ENCODE data around the gene GFI1.
"Not testable (repeated sequence)": the region's sequence is repeated elsewhere in the genome, so short reads cannot be mapped to it uniquely, and the experiment has no call there.

GFI1 gene

DNA sequence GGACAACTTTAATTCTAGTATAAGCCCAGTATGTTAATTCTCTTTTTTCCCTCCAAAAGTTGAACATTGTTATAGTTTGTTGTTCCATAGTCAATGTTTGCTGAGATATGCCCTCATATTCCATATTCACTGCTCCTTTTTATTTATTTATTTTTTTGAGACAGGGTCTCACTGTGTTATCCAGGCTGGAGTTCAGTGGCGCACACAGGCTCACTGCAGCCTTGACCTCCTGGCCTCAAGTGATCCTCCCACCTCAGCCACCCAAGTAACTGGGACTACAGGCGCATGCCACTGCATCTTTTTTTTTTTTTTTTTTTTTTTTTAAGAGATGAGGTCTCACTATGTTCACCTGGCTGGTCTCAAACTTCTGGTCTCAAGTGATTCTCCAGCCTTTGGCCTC, 38.7 kb downstream of the GFI1 start:
- H3K9me3 ChIP-seq (ENCODE audit: control insufficient read depth, low read depth, low read length) = no peaks in the 10 kb centered on the region
- H3K27me3 ChIP-seq (ENCODE audit: control insufficient read depth, insufficient read depth, low read length) = no peaks in the 10 kb centered on the region
- no peak overlapping the region for H3K27ac ChIP-seq (ENCODE audit: low read length)
- H3K4me1 ChIP-seq (ENCODE audit: control insufficient read depth, low read depth, low read length) = no peaks in the 10 kb centered on the region
- no peak overlapping the region for H3K9ac ChIP-seq (ENCODE audit: low read length)
- H3K4me3 ChIP-seq (ENCODE audit: low read length) = no peak overlapping the region
- H3K36me3 ChIP-seq (ENCODE audit: control insufficient read depth, low read depth, low read length) = no peaks in the 10 kb centered on the region

DNA sequence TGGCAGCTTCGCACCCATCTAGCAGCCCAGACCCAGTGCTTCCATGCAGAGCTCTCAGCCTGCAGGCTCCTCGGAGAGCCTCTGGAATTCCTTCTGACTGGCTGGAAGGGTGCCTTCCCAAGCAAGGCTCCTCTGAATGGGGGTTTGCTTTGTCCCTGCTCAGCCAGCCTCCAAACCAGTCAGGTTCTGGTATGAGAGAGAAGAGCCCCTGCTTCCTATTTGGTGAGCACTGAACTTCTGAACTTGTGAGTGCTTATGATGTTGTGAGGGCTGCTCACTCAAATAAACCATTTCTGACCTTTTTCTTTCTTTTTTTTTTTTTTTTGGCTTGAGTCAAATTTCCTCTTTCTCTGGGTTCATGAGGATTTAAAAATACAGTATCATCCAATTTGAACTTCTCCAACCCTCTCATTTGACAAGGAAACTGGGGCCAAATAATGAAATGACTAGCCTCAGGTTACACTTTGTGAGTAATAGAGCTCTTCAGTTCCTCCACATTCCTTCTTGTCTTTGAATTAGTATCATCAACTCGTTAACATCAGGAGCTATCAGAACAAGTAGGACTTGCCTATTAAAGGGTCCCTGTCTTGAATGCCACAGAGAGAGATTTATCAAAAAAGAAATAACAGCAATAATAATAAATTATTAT, 39.6 kb downstream of the GFI1 start:
- Histone ChIP-seq H3K27ac (ENCODE audit: low read length) (no peak overlapping the region), H3K27me3 (ENCODE audit: control insufficient read depth, insufficient read depth, low read length) (no peaks in the 10 kb centered on the region), H3K4me1 (ENCODE audit: control insufficient read depth, low read depth, low read length) (no peaks in the 10 kb centered on the region), H3K36me3 (ENCODE audit: control insufficient read depth, low read depth, low read length) (no peaks in the 10 kb centered on the region), H3K9ac (ENCODE audit: low read length) (no peak overlapping the region), H3K9me3 (ENCODE audit: control insufficient read depth, low read depth, low read length) (no peaks in the 10 kb centered on the region), H3K4me3 (ENCODE audit: low read length) (no peak overlapping the region)

DNA sequence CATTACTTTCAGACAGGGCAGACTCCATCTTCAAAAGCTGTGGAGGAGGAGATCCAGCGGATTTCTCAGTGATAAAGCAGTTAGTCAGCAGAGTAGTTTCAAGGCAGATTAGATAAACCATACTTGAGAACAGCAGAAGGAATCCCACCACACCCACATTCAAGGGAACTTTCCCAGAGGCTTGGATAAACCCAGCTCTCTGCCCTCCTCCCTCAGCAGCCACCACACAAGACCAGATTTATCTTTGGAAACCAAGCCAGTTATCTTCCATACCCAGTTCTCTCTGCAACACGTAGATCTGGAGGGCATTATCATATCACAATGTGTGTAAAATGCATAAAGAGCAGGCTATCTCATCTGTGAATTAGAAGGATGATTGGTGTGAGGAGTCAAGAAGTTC, 40.2 kb downstream of the GFI1 start:
- Histone ChIP-seq H3K4me1 (ENCODE audit: control insufficient read depth, low read depth, low read length) (peaks cover 6% of the 10 kb centered on the region), H3K27ac (ENCODE audit: low read length) (no peak overlapping the region), H3K36me3 (ENCODE audit: control insufficient read depth, low read depth, low read length) (no peaks in the 10 kb centered on the region), H3K9me3 (ENCODE audit: control insufficient read depth, low read depth, low read length) (no peaks in the 10 kb centered on the region), H3K9ac (ENCODE audit: low read length) (no peak overlapping the region), H3K4me3 (ENCODE audit: low read length) (no peak overlapping the region), H3K27me3 (ENCODE audit: control insufficient read depth, insufficient read depth, low read length) (no peaks in the 10 kb centered on the region)

DNA sequence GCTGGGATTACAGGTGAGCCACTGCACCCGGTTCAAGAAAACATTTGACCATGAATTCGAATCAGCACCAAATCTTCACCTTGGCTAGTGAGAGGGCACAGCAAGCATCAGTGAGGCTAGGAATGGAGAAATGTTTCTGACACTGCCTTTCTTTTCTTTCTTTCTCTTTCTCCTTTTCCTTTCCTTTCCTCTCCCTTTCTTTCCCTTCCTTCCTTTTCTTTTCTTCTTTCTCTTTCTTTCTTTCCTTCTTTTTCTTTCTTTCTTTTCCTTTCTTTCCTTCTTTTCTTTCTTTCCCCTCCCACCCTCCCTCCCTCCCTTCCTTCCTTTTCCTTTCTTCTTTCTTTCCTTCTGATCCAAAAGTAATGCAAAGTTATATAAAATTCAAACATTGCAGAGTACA, 40.9 kb downstream of the GFI1 start:
- H3K4me3 ChIP-seq (ENCODE audit: low read length) = no peak overlapping the region
- no peak overlapping the region for H3K9ac ChIP-seq (ENCODE audit: low read length)
- no peaks in the 10 kb centered on the region for H3K27me3 ChIP-seq (ENCODE audit: control insufficient read depth, insufficient read depth, low read length)
- H3K9me3 ChIP-seq (ENCODE audit: control insufficient read depth, low read depth, low read length) = no peaks in the 10 kb centered on the region
- peaks cover 9% of the 10 kb centered on the region for H3K4me1 ChIP-seq (ENCODE audit: control insufficient read depth, low read depth, low read length)
- no peaks in the 10 kb centered on the region for H3K36me3 ChIP-seq (ENCODE audit: control insufficient read depth, low read depth, low read length)
- no peak overlapping the region for H3K27ac ChIP-seq (ENCODE audit: low read length)

DNA sequence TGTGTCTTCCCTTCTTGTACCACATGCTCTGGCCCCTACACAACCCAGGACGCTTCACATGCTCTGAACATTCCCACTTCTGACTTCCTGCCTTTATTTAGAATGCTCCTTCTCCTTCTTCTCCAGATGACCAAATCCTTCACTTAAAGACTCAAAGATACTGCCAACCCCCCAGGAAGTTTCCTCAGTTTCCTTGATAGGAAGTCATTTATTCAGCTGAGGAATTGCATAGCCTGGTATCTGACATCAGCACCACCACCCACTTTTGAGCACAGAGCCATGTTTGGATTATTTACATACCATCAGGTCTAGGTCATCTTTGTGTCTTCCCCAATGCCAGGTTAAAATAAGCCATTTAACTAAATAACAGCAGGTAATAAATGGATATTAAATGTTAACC, 42.4 kb downstream of the GFI1 start:
- no peaks in the 10 kb centered on the region for H3K36me3 ChIP-seq (ENCODE audit: control insufficient read depth, low read depth, low read length)
- no peaks in the 10 kb centered on the region for H3K27me3 ChIP-seq (ENCODE audit: control insufficient read depth, insufficient read depth, low read length)
- peaks cover 9% of the 10 kb centered on the region for H3K4me1 ChIP-seq (ENCODE audit: control insufficient read depth, low read depth, low read length)
- H3K9me3 ChIP-seq (ENCODE audit: control insufficient read depth, low read depth, low read length) = no peaks in the 10 kb centered on the region
- H3K4me3 ChIP-seq (ENCODE audit: low read length) = no peak overlapping the region
- H3K27ac ChIP-seq (ENCODE audit: low read length) = no peak overlapping the region
- H3K9ac ChIP-seq (ENCODE audit: low read length) = no peak overlapping the region

DNA sequence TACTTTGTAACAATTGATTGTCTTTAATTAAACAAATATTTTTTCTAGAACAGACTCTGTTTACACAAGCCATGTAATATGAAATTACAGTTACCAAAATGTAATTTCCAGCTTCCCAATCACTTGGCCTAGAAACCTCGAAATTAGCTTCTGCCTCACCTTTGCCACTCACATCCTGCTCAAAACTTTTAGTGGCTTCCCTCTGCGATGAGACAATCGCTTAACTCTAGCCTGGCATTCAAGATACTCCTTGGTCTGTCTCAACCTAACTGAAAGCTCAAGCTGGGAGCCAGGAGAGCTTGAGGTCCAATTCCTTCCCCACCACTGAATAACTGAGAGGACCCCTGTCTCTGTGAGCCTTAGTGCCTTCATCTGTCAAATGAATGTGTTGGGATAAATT, 42.8 kb downstream of the GFI1 start:
- H3K9ac ChIP-seq (ENCODE audit: low read length) = no peak overlapping the region
- peaks cover 9% of the 10 kb centered on the region for H3K4me1 ChIP-seq (ENCODE audit: control insufficient read depth, low read depth, low read length)

DNA sequence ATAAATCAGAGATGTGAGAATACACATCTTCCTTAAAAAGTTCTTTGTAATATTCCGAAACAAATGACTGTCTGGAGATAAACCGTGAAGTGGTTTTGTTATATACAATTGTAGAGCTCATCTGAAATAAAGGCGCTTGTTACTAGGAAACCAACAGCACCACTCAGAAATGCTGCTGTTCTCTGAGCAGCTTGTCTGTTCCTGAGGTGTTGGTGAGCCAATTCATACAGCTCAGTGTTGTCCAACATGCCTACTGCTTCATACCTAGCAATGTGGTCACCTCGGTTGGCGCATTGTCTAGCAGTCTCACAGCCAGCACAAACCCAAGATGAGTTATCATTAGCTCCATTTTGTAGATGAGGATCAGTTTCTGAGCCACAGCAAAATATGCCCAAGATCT, 44.4 kb downstream of the GFI1 start:
- Histone ChIP-seq H3K4me1 (ENCODE audit: control insufficient read depth, low read depth, low read length) (peaks cover 9% of the 10 kb centered on the region), H3K27me3 (ENCODE audit: control insufficient read depth, insufficient read depth, low read length) (no peaks in the 10 kb centered on the region), H3K36me3 (ENCODE audit: control insufficient read depth, low read depth, low read length) (no peaks in the 10 kb centered on the region), H3K9me3 (ENCODE audit: control insufficient read depth, low read depth, low read length) (no peaks in the 10 kb centered on the region), H3K4me3 (ENCODE audit: low read length) (no peak overlapping the region), H3K9ac (ENCODE audit: low read length) (no peak overlapping the region), H3K27ac (ENCODE audit: low read length) (no peak overlapping the region)

More for the DNA sequence above, 42.8 kb downstream of the GFI1 start:
- H3K27ac ChIP-seq (ENCODE audit: low read length) = no peak overlapping the region
- H3K36me3 ChIP-seq (ENCODE audit: control insufficient read depth, low read depth, low read length) = no peaks in the 10 kb centered on the region
- H3K4me3 ChIP-seq (ENCODE audit: low read length) = no peak overlapping the region
- no peaks in the 10 kb centered on the region for H3K9me3 ChIP-seq (ENCODE audit: control insufficient read depth, low read depth, low read length)
- no peaks in the 10 kb centered on the region for H3K27me3 ChIP-seq (ENCODE audit: control insufficient read depth, insufficient read depth, low read length)

DNA sequence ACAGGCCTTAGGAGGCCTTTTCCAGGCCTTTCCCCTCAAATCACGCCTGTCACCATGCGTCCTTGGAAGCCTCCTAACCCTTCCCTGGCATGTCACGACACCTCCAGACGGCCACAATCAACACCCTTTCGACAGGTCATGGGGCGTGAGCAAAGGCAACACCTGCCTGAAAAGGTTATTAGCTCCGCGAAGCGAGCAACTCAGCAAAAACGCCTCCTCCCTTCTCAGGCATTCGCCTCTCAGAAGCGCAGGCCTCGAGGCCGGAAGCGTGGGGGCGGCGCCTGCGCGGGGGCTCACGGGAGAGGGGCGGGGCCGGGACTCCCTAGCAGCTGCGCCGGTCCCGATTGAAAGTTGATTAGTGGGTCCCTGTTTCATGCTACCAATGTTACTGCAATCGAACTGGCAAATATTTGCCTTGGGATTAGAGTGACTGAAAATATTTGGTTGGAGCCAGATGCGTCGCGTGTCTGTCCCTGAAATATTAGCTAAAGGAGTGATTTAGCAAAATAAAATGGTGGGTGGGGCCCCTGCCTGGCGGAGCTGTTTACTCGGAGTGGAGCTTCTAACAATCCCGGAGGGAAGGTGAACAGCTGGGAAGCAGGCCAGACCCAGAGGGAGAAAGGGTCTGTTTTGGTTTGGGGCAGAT, 44.9 kb downstream of the GFI1 start:
- H3K27ac ChIP-seq (ENCODE audit: low read length) = no peak overlapping the region
- H3K36me3 ChIP-seq (ENCODE audit: control insufficient read depth, low read depth, low read length) = no peaks in the 10 kb centered on the region
- H3K9ac ChIP-seq (ENCODE audit: low read length) = no peak overlapping the region

DNA sequence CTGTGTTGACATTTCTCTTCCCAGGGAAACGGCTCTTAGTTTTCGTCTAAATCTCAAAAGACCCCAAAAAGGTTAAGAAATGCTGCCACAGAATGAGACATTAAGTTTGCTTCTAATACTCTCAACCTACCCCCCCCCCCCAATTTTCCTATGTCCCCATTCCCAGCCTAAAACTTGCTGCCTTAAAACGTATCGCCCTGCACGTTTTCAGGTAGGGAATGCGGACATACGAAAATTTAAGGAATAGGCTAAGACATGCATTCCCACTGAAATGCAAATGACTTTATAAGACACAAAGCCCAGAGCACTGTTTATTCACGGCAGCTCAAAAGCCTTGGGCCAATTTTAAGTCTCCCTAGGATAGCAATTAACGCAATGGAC, 45.4 kb downstream of the GFI1 start:
- Histone ChIP-seq H3K4me1 (ENCODE audit: control insufficient read depth, low read depth, low read length) (peaks cover 9% of the 10 kb centered on the region), H3K36me3 (ENCODE audit: control insufficient read depth, low read depth, low read length) (no peaks in the 10 kb centered on the region), H3K27ac (ENCODE audit: low read length) (no peak overlapping the region), H3K27me3 (ENCODE audit: control insufficient read depth, insufficient read depth, low read length) (no peaks in the 10 kb centered on the region), H3K9me3 (ENCODE audit: control insufficient read depth, low read depth, low read length) (no peaks in the 10 kb centered on the region), H3K9ac (ENCODE audit: low read length) (no peak overlapping the region), H3K4me3 (ENCODE audit: low read length) (no peak overlapping the region)

More for the DNA sequence above, 44.9 kb downstream of the GFI1 start:
- Histone ChIP-seq H3K9me3 (ENCODE audit: control insufficient read depth, low read depth, low read length) (no peaks in the 10 kb centered on the region), H3K4me1 (ENCODE audit: control insufficient read depth, low read depth, low read length) (peaks cover 9% of the 10 kb centered on the region), H3K27me3 (ENCODE audit: control insufficient read depth, insufficient read depth, low read length) (no peaks in the 10 kb centered on the region), H3K4me3 (ENCODE audit: low read length) (no peak overlapping the region)

DNA sequence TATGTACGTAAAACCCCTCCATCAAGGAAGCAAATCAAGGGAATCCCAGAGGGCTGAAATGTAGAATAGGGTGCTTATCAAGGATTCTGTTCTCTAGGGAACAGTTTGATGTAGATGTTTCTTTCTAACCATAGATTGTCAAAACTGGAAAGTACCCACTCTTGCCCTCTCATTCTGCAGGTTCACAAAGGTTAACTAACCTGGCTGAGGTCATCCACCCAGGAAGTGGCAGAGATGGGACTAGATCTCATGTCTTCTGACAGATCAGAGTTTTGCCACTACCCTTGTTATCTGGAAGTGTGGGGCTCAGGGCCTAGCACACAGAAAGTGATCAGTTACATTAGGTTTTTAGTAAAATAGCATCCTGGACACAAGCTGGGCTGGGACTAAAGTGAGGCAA, 47.4 kb downstream of the GFI1 start:
- no peaks in the 10 kb centered on the region for H3K27me3 ChIP-seq (ENCODE audit: control insufficient read depth, insufficient read depth, low read length)
- H3K9me3 ChIP-seq (ENCODE audit: control insufficient read depth, low read depth, low read length) = no peaks in the 10 kb centered on the region
- H3K27ac ChIP-seq (ENCODE audit: low read length) = no peak overlapping the region
- H3K4me1 ChIP-seq (ENCODE audit: control insufficient read depth, low read depth, low read length) = peaks cover 9% of the 10 kb centered on the region
- H3K9ac ChIP-seq (ENCODE audit: low read length) = no peak overlapping the region
- no peaks in the 10 kb centered on the region for H3K36me3 ChIP-seq (ENCODE audit: control insufficient read depth, low read depth, low read length)
- H3K4me3 ChIP-seq (ENCODE audit: low read length) = no peak overlapping the region

DNA sequence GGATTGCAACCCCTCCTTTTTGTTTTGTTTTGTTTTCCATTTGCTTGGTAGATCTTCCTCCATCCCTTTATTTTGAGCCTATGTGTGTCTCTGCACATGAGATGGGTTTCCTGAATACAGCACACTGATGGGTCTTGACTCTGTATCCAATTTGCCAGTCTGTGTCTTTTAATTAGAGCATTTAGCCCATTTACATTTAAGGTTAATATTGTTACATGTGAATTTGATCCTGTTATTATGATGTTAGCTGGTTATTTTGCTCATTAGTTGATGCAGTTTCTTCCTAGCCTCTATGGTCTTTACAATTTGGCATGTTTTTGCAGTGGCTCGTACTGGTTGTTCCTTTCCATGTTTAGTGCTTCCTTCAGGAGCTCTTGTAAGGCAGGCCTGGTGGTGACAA, 52.2 kb downstream of the GFI1 start:
- H3K27ac ChIP-seq (ENCODE audit: low read length); H3K36me3 ChIP-seq (ENCODE audit: control insufficient read depth, low read depth, low read length); H3K4me3 ChIP-seq (ENCODE audit: low read length); H3K4me1 ChIP-seq (ENCODE audit: control insufficient read depth, low read depth, low read length); H3K9ac ChIP-seq (ENCODE audit: low read length); H3K9me3 ChIP-seq (ENCODE audit: control insufficient read depth, low read depth, low read length); H3K27me3 ChIP-seq (ENCODE audit: control insufficient read depth, insufficient read depth, low read length): not testable (repeated sequence)

DNA sequence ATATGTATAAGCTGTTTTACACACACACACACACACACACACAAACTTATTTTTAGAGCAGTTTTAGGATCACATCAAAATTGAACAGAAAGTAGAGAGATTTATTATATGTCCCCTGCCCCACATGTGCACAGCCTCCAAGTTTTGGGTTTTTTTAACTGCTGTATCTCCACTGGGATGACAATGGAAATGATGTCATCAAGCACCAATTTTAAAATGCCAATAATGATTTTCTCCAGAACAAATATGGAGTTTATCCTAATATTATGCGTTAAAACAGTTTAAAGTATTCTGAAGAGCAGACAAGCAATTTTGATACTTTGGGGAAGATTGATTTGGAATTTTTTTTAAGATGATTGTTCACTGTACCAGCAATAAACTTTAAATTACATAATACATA, 56.7 kb downstream of the GFI1 start:
- no peaks in the 10 kb centered on the region for H3K36me3 ChIP-seq (ENCODE audit: control insufficient read depth, low read depth, low read length)
- H3K9ac ChIP-seq (ENCODE audit: low read length) = no peak overlapping the region
- no peak overlapping the region for H3K4me3 ChIP-seq (ENCODE audit: low read length)

More for the DNA sequence above, 56.7 kb downstream of the GFI1 start:
- H3K4me1 ChIP-seq (ENCODE audit: control insufficient read depth, low read depth, low read length) = peaks cover 13% of the 10 kb centered on the region
- H3K9me3 ChIP-seq (ENCODE audit: control insufficient read depth, low read depth, low read length) = no peaks in the 10 kb centered on the region
- no peaks in the 10 kb centered on the region for H3K27me3 ChIP-seq (ENCODE audit: control insufficient read depth, insufficient read depth, low read length)
- no peak overlapping the region for H3K27ac ChIP-seq (ENCODE audit: low read length)

Data from iPS-18a (cell line).